ENCODE data around the gene ANGPTL2. TPM values are rescaled to one million over a fixed set of nuclear protein-coding genes. Genes with fewer than 3 reads are reported as not detected.

Gene ANGPTL2
- total RNA-seq, 1 experiment from 2014 or later: 21.1 TPM

DNA sequence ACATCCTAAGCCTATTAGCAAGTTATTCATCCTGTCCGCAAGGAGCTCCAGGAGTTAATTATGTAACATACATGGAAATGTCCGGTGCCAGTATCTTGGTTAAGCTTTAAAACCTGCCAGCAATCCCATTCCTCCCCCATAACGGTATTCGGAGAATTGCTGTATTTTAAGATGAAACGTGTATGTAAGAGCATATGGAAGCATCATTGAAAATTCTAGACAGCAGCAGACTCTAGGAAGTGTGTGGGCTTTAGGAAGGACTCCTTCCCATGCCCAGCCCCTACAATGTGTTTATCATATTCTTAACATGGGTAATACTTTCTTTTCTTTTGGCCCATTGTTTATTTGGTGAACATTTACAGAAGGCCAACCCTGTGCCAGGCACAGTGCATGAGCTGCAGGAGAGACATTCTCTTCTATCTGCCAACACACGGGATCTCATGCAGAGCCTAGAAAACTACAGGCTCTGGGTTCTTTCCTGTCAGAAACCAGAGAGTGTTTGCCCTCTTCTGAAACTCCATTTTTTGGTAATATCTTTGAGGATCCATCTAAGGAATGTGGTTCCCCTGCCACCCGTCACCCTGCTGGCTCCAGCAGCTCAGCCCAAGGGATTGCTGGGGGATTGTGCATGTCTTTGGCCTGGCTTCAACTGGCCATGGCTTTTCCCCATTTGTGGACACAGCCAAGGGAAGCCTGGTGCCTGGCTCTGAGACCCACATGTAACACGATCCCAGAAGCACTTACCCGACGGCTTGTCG, 15.1 kb downstream of the ANGPTL2 start:
- no peaks in the 10 kb centered on the region for H3K27me3 ChIP-seq
- H3K4me1 ChIP-seq: no peaks in the 10 kb centered on the region; the same call in 1 of the 2 replicates
- H3K36me3 ChIP-seq: peaks cover 12% of the 10 kb centered on the region; the same call in 1 of the 2 replicates
- no peaks in the 10 kb centered on the region for H3K9me3 ChIP-seq (replicated peaks)
- H3K27ac ChIP-seq: no peak overlapping the region
- H3K4me3 ChIP-seq: no peak overlapping the region
- no peak for DNase-seq

DNA sequence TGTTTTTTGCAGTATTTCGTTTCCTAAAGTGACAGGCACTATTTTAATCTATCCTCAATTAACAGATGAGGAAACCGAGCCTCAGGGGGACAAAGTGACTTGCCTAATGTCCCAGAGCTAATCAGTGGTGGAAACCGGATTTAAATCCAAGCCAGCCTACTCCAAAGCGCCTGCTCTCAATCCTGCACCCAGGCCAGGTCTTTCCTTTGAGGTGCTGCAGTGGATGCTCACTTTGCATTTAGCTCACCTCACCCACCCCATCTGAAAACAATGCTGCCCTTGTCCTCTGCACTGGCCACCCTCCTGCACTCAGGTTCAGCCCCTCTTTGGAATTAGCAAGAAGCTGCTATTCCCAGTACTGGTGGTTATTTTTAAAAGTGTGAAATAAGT, 16.0 kb downstream of the ANGPTL2 start:
- Histone ChIP-seq H3K36me3 (peaks cover 12% of the 10 kb centered on the region; the same call in 1 of the 2 replicates), H3K4me3 (no peak overlapping the region), H3K27ac (no peak overlapping the region), H3K27me3 (no peaks in the 10 kb centered on the region), H3K4me1 (no peaks in the 10 kb centered on the region), H3K9me3 (replicated peaks) (no peaks in the 10 kb centered on the region)
- DNase-seq: no peak

- no peak for DNase-seq
- H3K4me3 ChIP-seq: no peak overlapping the region
- H3K27ac ChIP-seq: no peak overlapping the region
- no peaks in the 10 kb centered on the region for H3K27me3 ChIP-seq
- peaks cover 12% of the 10 kb centered on the region; the same call in 1 of the 2 replicates for H3K36me3 ChIP-seq
- no peaks in the 10 kb centered on the region for H3K9me3 ChIP-seq (replicated peaks)
- H3K4me1 ChIP-seq: no peaks in the 10 kb centered on the region
Observed at GRCh38 chr9:127105805-127106465, 16.5 kb downstream of the ANGPTL2 start.

- H3K4me1 ChIP-seq: no peaks in the 10 kb centered on the region
- H3K4me3 ChIP-seq: no peak overlapping the region
- no peaks in the 10 kb centered on the region for H3K27me3 ChIP-seq
- no peaks in the 10 kb centered on the region for H3K9me3 ChIP-seq (replicated peaks)
- no peak overlapping the region for H3K27ac ChIP-seq
- no peak for DNase-seq
- H3K36me3 ChIP-seq: peaks cover 15% of the 10 kb centered on the region; the same call in 1 of the 2 replicates
Observed at GRCh38 chr9:127104581-127105311, 17.7 kb downstream of the ANGPTL2 start.

DNA sequence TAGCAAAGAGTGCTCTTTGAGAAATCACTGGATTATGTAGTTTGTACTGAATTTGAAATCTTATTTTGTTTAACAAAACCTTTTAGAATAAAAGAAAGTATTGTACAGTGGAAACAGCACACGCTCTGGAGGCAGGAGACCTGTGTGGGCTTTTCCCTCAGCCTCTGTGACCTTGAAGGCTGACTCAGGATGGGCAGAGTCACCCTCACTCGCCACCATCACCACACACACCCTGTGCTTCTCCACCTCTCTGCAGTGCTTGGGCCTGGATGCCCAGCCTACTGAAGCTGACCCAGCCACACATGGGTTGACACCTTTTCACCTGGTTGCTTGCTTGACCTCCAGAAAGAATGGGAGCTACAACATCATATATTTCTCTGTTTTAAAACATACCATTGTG, 19.6 kb downstream of the ANGPTL2 start:
- Histone ChIP-seq H3K36me3 (peaks cover 17% of the 10 kb centered on the region; the same call in 1 of the 2 replicates), H3K27me3 (no peaks in the 10 kb centered on the region), H3K9me3 (replicated peaks) (no peaks in the 10 kb centered on the region), H3K4me3 (no peak overlapping the region), H3K27ac (no peak overlapping the region), H3K4me1 (no peaks in the 10 kb centered on the region)
- no peak for DNase-seq

DNA sequence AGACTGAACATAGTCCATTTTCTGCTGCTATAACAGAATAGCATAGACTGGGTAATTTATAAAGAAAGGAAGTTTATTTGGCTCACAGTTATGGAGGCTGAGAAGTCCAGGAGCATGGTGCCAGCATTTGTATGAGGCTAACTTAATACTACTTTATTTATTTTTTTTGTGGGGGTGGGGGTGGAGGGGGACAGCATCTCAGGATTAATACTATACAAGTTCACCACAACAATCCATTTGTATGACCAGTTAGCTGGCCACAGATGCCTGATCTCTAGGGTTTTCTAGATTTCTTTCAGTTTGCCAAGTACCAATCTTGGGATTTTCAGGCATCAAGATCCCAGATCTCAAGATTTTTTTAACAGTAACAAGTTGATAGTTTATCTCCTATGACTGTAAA, 20.3 kb downstream of the ANGPTL2 start:
- no peak overlapping the region for H3K4me3 ChIP-seq
- no peaks in the 10 kb centered on the region for H3K27me3 ChIP-seq
- H3K9me3 ChIP-seq (replicated peaks): no peaks in the 10 kb centered on the region
- H3K27ac ChIP-seq: no peak overlapping the region
- DNase-seq: no peak
- H3K4me1 ChIP-seq: no peaks in the 10 kb centered on the region
- peaks cover 17% of the 10 kb centered on the region; the same call in 1 of the 2 replicates for H3K36me3 ChIP-seq

- Histone ChIP-seq H3K27ac (no peak overlapping the region), H3K9me3 (replicated peaks) (no peaks in the 10 kb centered on the region), H3K36me3 (peaks cover 5% of the 10 kb centered on the region; the same call in 1 of the 2 replicates), H3K4me3 (no peak overlapping the region), H3K4me1 (no peaks in the 10 kb centered on the region), H3K27me3 (no peaks in the 10 kb centered on the region)
- no peak for DNase-seq
Observed at GRCh38 chr9:127099664-127100063, 22.8 kb downstream of the ANGPTL2 start.

DNA sequence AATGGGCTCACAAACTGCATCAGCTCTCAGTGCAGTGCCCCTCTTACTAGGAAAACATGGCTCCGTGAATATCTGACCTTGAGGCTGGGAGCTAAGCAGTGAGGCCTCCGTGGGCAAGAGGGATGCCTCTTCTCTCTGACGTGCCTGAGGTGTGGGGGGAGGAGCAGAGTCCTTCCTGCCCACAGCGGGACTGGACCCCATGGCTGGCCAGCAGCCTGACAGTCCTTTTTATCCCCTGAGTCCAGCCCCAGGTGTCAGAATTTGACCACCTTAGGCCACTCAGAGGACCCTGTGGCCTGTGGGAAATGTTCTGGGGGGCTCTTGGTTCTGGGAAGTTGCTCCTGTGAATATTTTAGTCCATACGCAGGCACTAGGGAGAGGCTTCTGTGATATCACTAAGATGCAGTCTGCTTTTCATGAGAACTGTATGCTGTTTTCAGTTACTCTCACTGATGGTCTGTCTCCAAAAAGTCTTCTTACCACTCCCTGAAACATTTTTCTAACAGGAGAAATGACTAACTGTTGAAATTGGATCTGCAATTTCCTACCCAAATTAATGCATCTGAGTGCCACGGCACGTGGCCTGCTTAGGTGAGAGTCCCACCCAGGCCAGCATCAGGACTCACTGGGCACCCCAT, 23.4 kb downstream of the ANGPTL2 start:
- Histone ChIP-seq H3K27ac (no peak overlapping the region), H3K27me3 (no peaks in the 10 kb centered on the region), H3K4me1 (no peaks in the 10 kb centered on the region), H3K36me3 (peaks cover 5% of the 10 kb centered on the region; the same call in 1 of the 2 replicates), H3K9me3 (replicated peaks) (no peaks in the 10 kb centered on the region), H3K4me3 (no peak overlapping the region)
- no peak for DNase-seq

- no peak for DNase-seq
- Histone ChIP-seq H3K9me3 (replicated peaks) (no peaks in the 10 kb centered on the region), H3K4me3 (no peak overlapping the region), H3K36me3 (peaks cover 5% of the 10 kb centered on the region; the same call in 1 of the 2 replicates), H3K4me1 (no peaks in the 10 kb centered on the region), H3K27me3 (no peaks in the 10 kb centered on the region), H3K27ac (no peak overlapping the region)
Observed at GRCh38 chr9:127097683-127098082, 24.8 kb downstream of the ANGPTL2 start.

- H3K27me3 ChIP-seq: no peaks in the 10 kb centered on the region
- no peaks in the 10 kb centered on the region for H3K9me3 ChIP-seq (replicated peaks)
- H3K36me3 ChIP-seq: peaks cover 5% of the 10 kb centered on the region; the same call in 1 of the 2 replicates
- no peak overlapping the region for H3K4me3 ChIP-seq
- no peak for DNase-seq
- H3K27ac ChIP-seq: no peak overlapping the region
- no peaks in the 10 kb centered on the region for H3K4me1 ChIP-seq
Observed at GRCh38 chr9:127096208-127096607, 26.2 kb downstream of the ANGPTL2 start.

DNA sequence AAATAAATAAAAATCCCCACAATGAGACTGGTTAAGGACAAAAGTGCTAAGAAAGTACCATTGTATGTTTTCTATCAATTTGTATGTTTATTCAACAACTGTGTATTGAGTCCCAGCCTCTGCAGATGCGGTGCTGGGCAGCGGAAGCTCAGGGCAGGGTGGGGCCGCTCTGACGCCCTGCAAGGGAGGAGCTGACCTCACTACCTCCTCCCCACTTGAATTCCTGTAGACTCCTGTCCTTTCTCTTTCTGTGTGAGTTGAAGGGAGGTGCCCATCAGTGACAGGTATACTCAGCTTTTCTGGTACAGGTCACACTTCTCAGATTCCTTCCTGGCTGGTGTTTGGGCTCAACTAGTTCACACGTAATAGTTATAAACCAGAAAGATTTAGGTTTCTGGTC, 27.0 kb downstream of the ANGPTL2 start:
- Histone ChIP-seq H3K4me1 (no peaks in the 10 kb centered on the region), H3K36me3 (peaks cover 5% of the 10 kb centered on the region; the same call in 1 of the 2 replicates), H3K27me3 (no peaks in the 10 kb centered on the region), H3K4me3 (no peak overlapping the region), H3K27ac (no peak overlapping the region), H3K9me3 (replicated peaks) (no peaks in the 10 kb centered on the region)
- no peak for DNase-seq

- Histone ChIP-seq H3K9me3 (replicated peaks) (no peaks in the 10 kb centered on the region), H3K4me1 (no peaks in the 10 kb centered on the region), H3K27me3 (no peaks in the 10 kb centered on the region), H3K36me3 (no peaks in the 10 kb centered on the region; the same call in none of the 2 replicates), H3K27ac (no peak overlapping the region), H3K4me3 (no peak overlapping the region)
- no peak for DNase-seq
Observed at GRCh38 chr9:127093319-127094020, 29.0 kb downstream of the ANGPTL2 start.

DNA sequence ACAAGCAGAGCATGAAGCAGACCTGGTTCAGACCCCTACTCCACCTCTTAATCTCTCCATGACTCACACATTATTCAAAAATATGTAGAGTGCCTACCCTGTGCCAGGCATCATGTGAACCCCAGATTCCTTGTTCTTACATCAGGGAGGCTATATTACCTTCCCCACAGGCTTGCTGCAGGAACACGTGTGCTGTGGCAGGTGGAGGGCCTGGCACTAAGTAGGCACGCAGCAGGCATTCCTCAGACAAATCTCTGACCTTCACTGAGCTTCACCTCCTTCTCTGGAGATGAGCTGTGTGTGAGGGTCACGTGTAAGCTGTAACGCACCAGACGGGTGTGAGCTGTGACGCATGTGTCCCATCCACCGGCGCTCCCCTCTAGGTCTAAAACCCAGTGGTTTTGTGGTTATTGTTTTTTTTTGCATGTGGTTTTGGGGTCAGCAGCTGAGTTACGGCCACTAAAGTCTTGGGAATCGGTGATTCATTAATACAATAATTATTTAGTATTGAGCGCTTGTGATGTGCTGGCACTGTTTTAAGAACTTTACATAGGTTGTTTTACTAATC, 30.3 kb downstream of the ANGPTL2 start:
- Histone ChIP-seq H3K27me3 (no peaks in the 10 kb centered on the region), H3K36me3 (no peaks in the 10 kb centered on the region; the same call in none of the 2 replicates)
- DNase-seq: no peak

GRCh38 chr9:127091526-127091925, 30.9 kb downstream of the ANGPTL2 start:
- H3K36me3 ChIP-seq: no peaks in the 10 kb centered on the region; the same call in none of the 2 replicates
- H3K27ac ChIP-seq: no peak overlapping the region
- no peak overlapping the region for H3K4me3 ChIP-seq
- DNase-seq: no peak
- H3K27me3 ChIP-seq: no peaks in the 10 kb centered on the region
- no peaks in the 10 kb centered on the region for H3K4me1 ChIP-seq
- H3K9me3 ChIP-seq (replicated peaks): no peaks in the 10 kb centered on the region

More for the DNA sequence above, 30.3 kb downstream of the ANGPTL2 start:
- Histone ChIP-seq H3K27ac (no peak overlapping the region), H3K4me1 (no peaks in the 10 kb centered on the region), H3K4me3 (no peak overlapping the region), H3K9me3 (replicated peaks) (no peaks in the 10 kb centered on the region)
